H1 (cell line): ENCODE data around the gene HES4. TPM values are rescaled to one million over a fixed set of nuclear protein-coding genes. Genes with fewer than 3 reads are reported as not detected.

Experiments used
- EZH2 ChIP-seq: fragments of 200-600 bp; sonication (generic); IDR thresholded peaks from 2 replicates; pipeline ENCODE4 v1.7.1; 2012; ENCODE audit warnings: low read depth, mild to moderate bottlenecking, moderate library complexity, low read length, inconsistent platforms; ENCODE audit not compliant: severe bottlenecking
- polyA plus RNA-seq, 7 experiments: library from polyadenylated mRNA; depleted of rRNA in 3 of 7; stranded (reverse) in 5 of 7; unstranded in 2 of 7; fragments of >200 nt in 5 of 7; fragments of 200-250 nt in 2 of 7; gene quantifications; 1 replicate in 5 of 7; 2 replicates in 1 of 7; 4 replicates in 1 of 7; pipeline versions ENCODE4 v1.2.1 to v1.2.3, GENCODE V29; 2011 to 2013; ENCODE audit warnings: missing spikeins in 2 of 7, mixed read lengths in 2 of 7
- total RNA-seq: library from RNA; stranded (reverse); fragmentation: NEBNext Ultra II Directional; extraction: Animal tissue kit (Norgen Biotek cat#: 25700); gene quantifications from 2 replicates; pipeline ENCODE4 v1.2.1, GENCODE V29; 2021

HES4 gene
- total and polyA plus RNA-seq, 2 of the 8 experiments (the other 6 are each of a cell fraction or from before 2014, with no cell fraction given), result 2.8 to 3.5 TPM

- TF ChIP-seq EZH2, result no peak
Measured at GRCh38 chr1:1004780-1005697, 5.1 kb upstream of the HES4 start (continued).
